OCI-LY7 (cell line): ENCODE measurements around the gene ACKR2. TPM values are rescaled to one million over a fixed set of nuclear protein-coding genes. Genes with fewer than 3 reads are reported as not detected.

Experiments used
- BruUV-seq: library from RNA; stranded (reverse); fragments of 400-500 nt; replicated peaks from 2 replicates; lab custom pipeline; 2021; lab: Mats Ljungman, UMichigan
- CTCF ChIA-PET: fragments of 300-600 bp; sonication (Branson Sonifier 250); formaldehyde crosslinking; loops from one replicate; lab custom pipeline; 2022; ENCODE audit warnings: antibody characterized with exemption; ENCODE audit not compliant: unreplicated experiment; lab: Charles Lee
- POLR2A ChIA-PET: fragments of 300-600 bp; sonication (Branson Sonifier 250); formaldehyde crosslinking; loops from one replicate; lab custom pipeline; 2022; ENCODE audit warnings: antibody characterized with exemption; lab: Charles Lee
- DNase-seq: peaks from one replicate; pipeline ENCODE4 v3.0.0-alpha.2; 2015; ENCODE audit warnings: low spot score
- H2AFZ ChIP-seq: fragments of 200-600 bp; sonication (generic), shearing (Covaris generic); 2 replicates; pipeline ENCODE4 v1.6.1; 2014; ENCODE audit warnings: mild to moderate bottlenecking, antibody characterized with exemption, low read length, moderate library complexity
- H3K27ac ChIP-seq: fragments of 200-600 bp; sonication (generic); 2 replicates; pipeline ENCODE4 v1.5.1; 2014; ENCODE audit warnings: mixed run types, low read depth, mild to moderate bottlenecking, moderate library complexity, low read length, inconsistent platforms; ENCODE audit not compliant: poor library complexity, severe bottlenecking
- H3K36me3 ChIP-seq: fragments of 200-600 bp; sonication (generic); 2 replicates; pipeline ENCODE4 v1.6.1; 2014; ENCODE audit warnings: mild to moderate bottlenecking, antibody characterized with exemption, low read length, moderate library complexity, mixed read lengths; ENCODE audit not compliant: insufficient read depth
- H3K4me1 ChIP-seq: fragments of 200-600 bp; sonication (generic); 2 replicates; pipeline ENCODE4 v1.5.1; 2014; ENCODE audit warnings: mild to moderate bottlenecking, low read length; ENCODE audit not compliant: insufficient read depth, poor library complexity, severe bottlenecking
- H3K4me2 ChIP-seq: fragments of 200-600 bp; sonication (generic); 2 replicates; pipeline ENCODE4 v1.6.1; 2014; ENCODE audit warnings: mild to moderate bottlenecking, low read length
- H3K4me3 ChIP-seq: fragments of 200-600 bp; sonication (generic); 2 replicates; pipeline ENCODE4 v1.5.1; 2014; ENCODE audit warnings: mild to moderate bottlenecking, low read depth, low read length; ENCODE audit not compliant: poor library complexity, severe bottlenecking
- H3K79me2 ChIP-seq: fragments of 200-600 bp; sonication (generic); 2 replicates; pipeline ENCODE4 v1.6.1; 2016; ENCODE audit warnings: low read depth, mild to moderate bottlenecking, low read length, moderate library complexity, mixed read lengths; ENCODE audit not compliant: insufficient read depth
- H3K9me2 ChIP-seq: fragments of 200-600 bp; sonication (generic); 2 replicates; pipeline ENCODE4 v1.6.1; 2016; ENCODE audit warnings: mild to moderate bottlenecking, low read length, mixed read lengths; ENCODE audit not compliant: insufficient read depth
- H3K9me3 ChIP-seq: fragments of 200-600 bp; sonication (generic); 2 replicates; pipeline ENCODE4 v1.6.1; 2014; ENCODE audit warnings: mild to moderate bottlenecking, mixed run types, low read length, mixed read lengths
- H4K20me1 ChIP-seq: fragments of 200-600 bp; sonication (generic); 2 replicates; pipeline ENCODE4 v1.6.1; 2014; ENCODE audit warnings: mild to moderate bottlenecking, antibody characterized with exemption, low read length, moderate library complexity, mixed read lengths; ENCODE audit not compliant: insufficient read depth
- CTCF ChIP-seq: fragments of 200-600 bp; sonication (generic); conservative IDR thresholded peaks from 2 replicates; pipeline ENCODE4 v1.5.1; 2014; ENCODE audit warnings: mild to moderate bottlenecking, antibody characterized with exemption, low read length, moderate library complexity, mixed read lengths
- EZH2phosphoT487 ChIP-seq: fragments of 200-600 bp; sonication (generic); IDR thresholded peaks from 2 replicates; pipeline ENCODE4 v1.6.1; 2018; ENCODE audit warnings: low read depth, borderline replicate concordance, mild to moderate bottlenecking, mixed run types, antibody characterized with exemption, low read length, moderate library complexity, mixed read lengths
- intact Hi-C: fragments of 100-400 bp; cut with micrococcal nuclease; formaldehyde crosslinking; loops from one replicate; pipeline ENCODE4 v1.10.0; 2022; ENCODE audit not compliant: unreplicated experiment
- total RNA-seq, 2 experiments: library from RNA; depleted of rRNA in 1 of 2; stranded (reverse); fragments of >200 nt in 1 of 2; shearing (Covaris generic) in 1 of 2; gene quantifications; 2 replicates each; pipeline ENCODE4 v1.2.3, GENCODE V29; 2014 to 2022

ACKR2 gene
- total RNA-seq, 2 experiments from 2014 or later = 2.9 TPM; not detected in 1

- no TSS peak for BruUV-seq
- no peaks in the 10 kb centered on the region for H3K36me3 ChIP-seq
- H4K20me1 ChIP-seq = no peaks in the 10 kb centered on the region
- no peaks in the 10 kb centered on the region for H3K9me3 ChIP-seq
- POLR2A ChIA-PET = interaction anchor here (0.7 kb wide), 1 partner anchor 80 kb away, joined by 3 read pairs; no protein-coding TSS in a partner anchor
- no peaks in the 10 kb centered on the region for H3K9me2 ChIP-seq
- H3K27ac ChIP-seq = no peak within 1 kb of the TSS
- H3K4me1 ChIP-seq = peaks cover 2% of the 10 kb centered on the region
- no peak for DNase-seq
- CTCF ChIA-PET = no interaction called here
- intact Hi-C loops = no loop called here
- TF ChIP-seq CTCF (no peak), EZH2phosphoT487 (no peak)
- no peak within 1 kb of the TSS for H3K4me3 ChIP-seq
- H3K4me2 ChIP-seq = no peak within 1 kb of the TSS
- no peak within 1 kb of the TSS for H2AFZ ChIP-seq
- no peaks in the 10 kb centered on the region for H3K79me2 ChIP-seq
These were observed 66.3 kb downstream of the ACKR2 start, which contains the start of gene CYP8B1 for GRCh38 chr3:42875325-42876151. Gene CYP8B1, minus strand, starts transcription at chr3:42875879. Its CDS starts 63 bp downstream, at chr3:42875816.

- ChIA-PET CTCF (no interaction called here), POLR2A (interaction anchor here (0.7 kb wide), 1 partner anchor 81 kb away, joined by 3 read pairs; no protein-coding TSS in a partner anchor)
- Histone ChIP-seq H3K4me1 (peaks cover 7% of the 10 kb centered on the region), H3K79me2 (no peaks in the 10 kb centered on the region), H3K36me3 (no peaks in the 10 kb centered on the region), H3K4me2 (no peak overlapping the region), H3K27ac (no peak overlapping the region), H3K4me3 (no peak overlapping the region), H2AFZ (no peak overlapping the region), H4K20me1 (no peaks in the 10 kb centered on the region), H3K9me3 (no peaks in the 10 kb centered on the region), H3K9me2 (no peaks in the 10 kb centered on the region)
- TF ChIP-seq EZH2phosphoT487 (no peak), CTCF (no peak)
- no TSS peak for BruUV-seq
- intact Hi-C loops = no loop called here
- no peak for DNase-seq
These were observed 67.2 kb downstream of the ACKR2 start for GRCh38 chr3:42876401-42876800.
